DOHH2 (cell line): Measurements from ENCODE around the gene GPC1.

ENCODE experiments used
- EZH2phosphoT487 ChIP-seq: fragments of 200-600 bp; sonication (generic); IDR thresholded peaks from 2 replicates; pipeline ENCODE4 v1.6.1; 2017; ENCODE audit warnings: borderline replicate concordance, mild to moderate bottlenecking, antibody characterized with exemption, low read length, moderate library complexity, mixed read lengths
- TF ChIP-seq, protein P1 (sequence below): fragments of 200-600 bp; sonication (generic); IDR thresholded peaks from one replicate; pipeline ENCODE4 v1.5.1; 2014; ENCODE audit warnings: antibody characterized with exemption, mild to moderate bottlenecking, low read depth, low read length; ENCODE audit not compliant: poor library complexity, severe bottlenecking

DNA sequence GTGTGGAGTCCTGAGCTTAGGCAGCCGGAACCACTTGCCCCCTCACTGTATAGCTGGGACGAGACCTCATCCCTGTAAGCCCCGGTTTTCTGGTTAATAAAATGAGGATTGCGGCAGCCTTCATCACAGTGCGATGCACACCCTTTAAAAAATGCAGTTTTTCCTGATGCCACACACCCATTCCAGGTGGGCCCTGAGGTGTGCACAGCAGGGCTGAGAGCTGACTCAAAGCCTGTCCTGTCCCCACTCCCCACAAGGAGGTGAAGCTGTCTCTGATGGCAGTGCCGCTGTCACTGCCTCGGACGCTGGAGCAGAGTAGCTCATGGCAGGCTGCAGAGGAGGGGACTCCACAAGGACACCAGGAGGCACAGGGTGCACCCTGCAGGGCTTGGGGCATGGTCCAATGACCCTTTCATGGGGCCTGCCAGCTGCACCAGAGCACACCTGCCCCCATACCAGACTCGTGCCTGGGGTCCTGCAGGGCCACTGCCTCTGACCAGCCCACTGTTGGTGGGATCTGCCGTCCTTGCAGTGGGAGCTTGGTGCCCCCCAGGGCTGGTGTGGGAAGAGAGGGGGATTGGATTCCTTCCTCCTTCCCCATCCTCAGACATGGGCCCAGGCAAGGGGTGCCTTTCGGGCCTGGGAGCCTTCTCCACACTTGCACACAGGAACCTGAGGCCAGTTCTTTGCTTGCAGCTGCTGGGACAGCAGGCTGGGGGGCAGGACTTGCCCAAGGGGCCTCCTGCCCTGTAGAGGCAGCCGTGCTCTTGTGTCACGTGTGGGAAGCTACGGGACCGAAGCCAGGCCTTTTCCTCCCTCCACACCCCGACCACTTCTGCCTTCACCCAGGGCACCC is 22.8 kb downstream of the GPC1 start:
- no peak for TF ChIP-seq EZH2phosphoT487
- TF ChIP-seq, protein P1, sequence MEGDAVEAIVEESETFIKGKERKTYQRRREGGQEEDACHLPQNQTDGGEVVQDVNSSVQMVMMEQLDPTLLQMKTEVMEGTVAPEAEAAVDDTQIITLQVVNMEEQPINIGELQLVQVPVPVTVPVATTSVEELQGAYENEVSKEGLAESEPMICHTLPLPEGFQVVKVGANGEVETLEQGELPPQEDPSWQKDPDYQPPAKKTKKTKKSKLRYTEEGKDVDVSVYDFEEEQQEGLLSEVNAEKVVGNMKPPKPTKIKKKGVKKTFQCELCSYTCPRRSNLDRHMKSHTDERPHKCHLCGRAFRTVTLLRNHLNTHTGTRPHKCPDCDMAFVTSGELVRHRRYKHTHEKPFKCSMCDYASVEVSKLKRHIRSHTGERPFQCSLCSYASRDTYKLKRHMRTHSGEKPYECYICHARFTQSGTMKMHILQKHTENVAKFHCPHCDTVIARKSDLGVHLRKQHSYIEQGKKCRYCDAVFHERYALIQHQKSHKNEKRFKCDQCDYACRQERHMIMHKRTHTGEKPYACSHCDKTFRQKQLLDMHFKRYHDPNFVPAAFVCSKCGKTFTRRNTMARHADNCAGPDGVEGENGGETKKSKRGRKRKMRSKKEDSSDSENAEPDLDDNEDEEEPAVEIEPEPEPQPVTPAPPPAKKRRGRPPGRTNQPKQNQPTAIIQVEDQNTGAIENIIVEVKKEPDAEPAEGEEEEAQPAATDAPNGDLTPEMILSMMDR, result no peak
